ENCODE data around the gene TBC1D1.
"Not testable (repeated sequence)": the region's sequence is repeated elsewhere in the genome, so short reads cannot be mapped to it uniquely, and the experiment has no call there.

The TBC1D1 gene

DNA sequence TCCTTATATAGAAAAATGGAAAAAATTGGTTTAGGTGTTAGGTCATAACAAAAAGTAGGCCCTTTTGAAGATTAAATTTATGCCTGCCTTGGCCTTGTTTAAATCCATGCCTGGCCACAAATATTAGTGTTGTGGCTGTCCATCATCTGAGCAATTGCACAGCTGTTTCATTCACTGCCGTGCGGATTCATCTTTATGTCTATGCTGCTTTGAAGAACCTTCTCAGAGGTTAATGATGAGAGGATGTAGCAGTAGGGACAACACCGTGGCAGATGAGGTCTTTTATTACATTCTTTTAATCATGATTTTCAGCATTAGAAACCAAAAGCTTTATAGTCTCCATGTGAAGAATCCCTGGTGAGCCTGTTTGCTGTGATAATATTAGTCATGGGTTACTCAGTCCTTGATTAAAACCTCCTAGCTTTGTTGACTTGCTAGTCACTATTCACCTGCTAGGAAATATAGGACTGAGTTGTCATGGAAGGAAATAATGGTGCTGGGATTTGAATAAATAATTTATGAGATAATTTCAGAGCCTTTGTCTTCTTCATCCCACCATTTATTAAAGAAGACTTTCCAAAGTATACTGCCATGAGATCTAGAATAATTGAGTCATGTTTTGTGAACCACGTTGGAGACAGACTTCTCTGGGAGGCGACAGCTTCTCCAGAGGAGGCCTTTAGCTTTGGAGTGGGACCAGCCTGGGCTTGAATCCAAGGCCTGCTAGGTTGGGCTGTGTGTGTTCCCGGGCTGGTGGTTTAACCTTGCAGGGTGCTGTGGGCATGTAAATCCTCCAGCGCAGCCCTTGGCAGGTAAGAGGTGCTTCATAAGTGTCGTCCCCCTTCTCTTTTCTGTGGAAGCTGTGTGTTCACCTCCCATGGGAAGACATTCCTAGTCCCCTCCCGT is 122.8 kb downstream of the TBC1D1 start:
- Mint-ChIP-seq H3K27me3 (no peaks in the 10 kb centered on the region), H3K36me3 (ENCODE audit: low read depth) (peaks cover 22% of the 10 kb centered on the region), H3K4me1 (ENCODE audit: low read depth) (peaks cover 17% of the 10 kb centered on the region), H3K27ac (no peak overlapping the region), H3K4me3 (no peak overlapping the region), H3K9me3 (no peaks in the 10 kb centered on the region)

DNA sequence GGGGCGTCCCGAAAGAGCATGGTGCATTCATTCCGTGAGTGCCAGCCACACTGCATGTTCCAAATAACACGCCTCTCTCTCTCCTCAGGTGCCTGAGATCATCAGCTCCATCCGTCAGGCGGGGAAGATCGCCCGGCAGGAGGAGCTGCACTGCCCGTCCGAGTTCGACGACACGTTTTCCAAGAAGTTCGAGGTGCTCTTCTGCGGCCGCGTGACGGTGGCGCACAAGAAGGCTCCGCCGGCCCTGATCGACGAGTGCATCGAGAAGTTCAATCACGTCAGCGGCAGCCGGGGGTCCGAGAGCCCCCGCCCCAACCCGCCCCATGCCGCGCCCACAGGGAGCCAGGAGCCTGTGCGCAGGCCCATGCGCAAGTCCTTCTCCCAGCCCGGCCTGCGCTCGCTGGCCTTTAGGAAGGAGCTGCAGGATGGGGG is 123.6 kb downstream of the TBC1D1 start:
- no peak overlapping the region for H3K4me3 Mint-ChIP-seq
- no peaks in the 10 kb centered on the region for H3K27me3 Mint-ChIP-seq
- peaks cover 22% of the 10 kb centered on the region for H3K36me3 Mint-ChIP-seq (ENCODE audit: low read depth)
- peaks cover 17% of the 10 kb centered on the region for H3K4me1 Mint-ChIP-seq (ENCODE audit: low read depth)
- H3K27ac Mint-ChIP-seq, result no peak overlapping the region
- H3K9me3 Mint-ChIP-seq, result no peaks in the 10 kb centered on the region

DNA sequence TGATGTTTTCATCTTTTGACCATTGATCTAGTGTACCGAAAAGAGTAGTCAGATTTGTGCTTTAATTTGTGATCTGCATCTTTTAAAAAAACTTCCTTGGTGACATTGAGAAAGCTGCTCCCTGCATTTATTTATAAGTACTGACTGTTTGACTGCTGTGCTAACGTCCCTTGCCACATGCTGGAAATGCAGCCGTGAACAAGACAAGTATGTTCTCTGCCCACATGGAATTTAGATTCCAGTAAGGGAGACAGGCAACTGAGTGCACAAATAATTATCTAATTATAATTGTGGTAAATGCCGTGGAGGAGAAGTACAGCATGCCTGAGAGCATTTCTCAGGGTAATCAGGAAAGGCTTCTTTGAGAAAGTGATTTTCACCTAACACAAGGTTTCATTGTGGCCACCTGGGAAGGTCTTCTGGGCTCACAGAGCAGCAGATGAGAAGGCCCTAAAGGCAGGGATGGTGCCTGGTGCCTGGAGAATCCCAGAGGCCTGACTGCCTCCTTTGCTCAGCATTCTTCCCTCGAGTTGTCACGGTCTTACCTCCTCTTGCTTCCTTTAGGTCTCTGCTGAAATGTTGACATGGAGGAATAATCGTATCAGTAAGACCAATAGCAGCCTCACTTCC is 125.1 kb downstream of the TBC1D1 start:
- H3K4me3 Mint-ChIP-seq, result no peak overlapping the region
- H3K27me3 Mint-ChIP-seq, result no peaks in the 10 kb centered on the region
- no peak overlapping the region for H3K27ac Mint-ChIP-seq
- peaks cover 10% of the 10 kb centered on the region for H3K4me1 Mint-ChIP-seq (ENCODE audit: low read depth)
- H3K9me3 Mint-ChIP-seq, result peaks cover 3% of the 10 kb centered on the region
- peaks cover 33% of the 10 kb centered on the region for H3K36me3 Mint-ChIP-seq (ENCODE audit: low read depth)

DNA sequence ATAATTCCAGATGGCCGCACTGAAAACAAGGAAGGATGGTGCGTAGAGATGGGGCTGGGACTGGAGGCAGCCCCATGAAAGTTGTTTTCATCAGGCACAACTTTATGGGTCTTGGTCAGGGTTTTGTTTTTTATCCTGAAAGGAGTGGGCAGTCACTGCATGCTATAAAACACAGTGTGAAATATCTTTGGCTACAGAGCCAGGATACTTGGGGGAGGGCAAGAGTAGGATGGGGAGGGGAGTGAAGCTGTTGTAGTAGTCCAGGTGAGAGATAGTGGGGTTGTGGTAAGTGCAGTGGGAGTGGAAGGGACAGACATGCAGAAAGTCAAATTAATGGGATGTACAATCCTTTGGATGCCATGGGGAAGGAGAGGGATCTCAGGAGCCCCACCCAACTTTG is 125.8 kb downstream of the TBC1D1 start:
- peaks cover 6% of the 10 kb centered on the region for H3K4me1 Mint-ChIP-seq (ENCODE audit: low read depth)
- no peaks in the 10 kb centered on the region for H3K27me3 Mint-ChIP-seq
- no peak overlapping the region for H3K27ac Mint-ChIP-seq
- H3K9me3 Mint-ChIP-seq, result peaks cover 3% of the 10 kb centered on the region
- H3K4me3 Mint-ChIP-seq, result no peak overlapping the region
- peaks cover 39% of the 10 kb centered on the region for H3K36me3 Mint-ChIP-seq (ENCODE audit: low read depth)

DNA sequence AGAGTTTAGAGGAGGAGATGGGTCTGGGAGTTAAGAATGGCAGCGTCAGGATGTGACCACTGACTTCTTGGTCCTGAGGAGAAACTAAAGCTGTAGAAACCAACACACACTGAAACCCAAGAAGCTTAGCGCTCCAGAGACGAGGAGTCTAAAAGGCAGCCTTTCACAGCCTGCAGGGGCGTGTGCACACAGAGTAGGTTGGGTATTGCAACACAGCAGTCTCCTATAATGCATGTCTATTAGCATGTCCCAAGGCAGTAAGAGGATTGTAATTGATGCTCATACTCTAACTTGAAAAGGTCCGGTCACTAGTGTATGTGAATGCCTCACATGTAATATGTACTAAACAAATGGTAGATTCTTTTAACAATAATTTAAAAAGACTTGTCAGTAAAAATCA is 126.7 kb downstream of the TBC1D1 start:
- H3K36me3 Mint-ChIP-seq (ENCODE audit: low read depth), result peaks cover 47% of the 10 kb centered on the region
- H3K4me1 Mint-ChIP-seq (ENCODE audit: low read depth), result no peaks in the 10 kb centered on the region
- H3K27ac Mint-ChIP-seq, result no peak overlapping the region
- H3K4me3 Mint-ChIP-seq, result no peak overlapping the region
- H3K9me3 Mint-ChIP-seq, result peaks cover 3% of the 10 kb centered on the region
- H3K27me3 Mint-ChIP-seq, result no peaks in the 10 kb centered on the region

DNA sequence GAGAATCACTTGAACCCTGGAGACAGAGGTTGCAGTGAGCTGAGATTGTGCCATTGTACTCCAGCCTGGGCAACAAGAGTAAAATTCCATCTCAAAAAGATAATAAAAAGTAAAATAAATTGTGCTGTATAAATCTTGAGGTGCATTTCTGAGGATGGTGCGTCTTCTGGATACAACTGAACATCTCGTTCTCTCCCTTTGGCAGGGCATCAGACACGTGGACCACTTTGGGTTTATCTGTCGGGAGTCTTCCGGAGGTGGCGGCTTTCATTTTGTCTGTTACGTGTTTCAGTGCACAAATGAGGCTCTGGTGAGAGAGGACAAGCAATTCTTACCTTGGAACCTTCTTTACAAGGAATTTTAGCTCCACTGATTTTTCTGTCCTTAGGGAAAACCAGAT is 129.5 kb downstream of the TBC1D1 start:
- Mint-ChIP-seq H3K9me3 (peaks cover 3% of the 10 kb centered on the region), H3K27me3 (no peaks in the 10 kb centered on the region), H3K4me1 (ENCODE audit: low read depth) (peaks cover 4% of the 10 kb centered on the region), H3K36me3 (ENCODE audit: low read depth) (peaks cover 51% of the 10 kb centered on the region), H3K27ac (no peak overlapping the region), H3K4me3 (no peak overlapping the region)

DNA sequence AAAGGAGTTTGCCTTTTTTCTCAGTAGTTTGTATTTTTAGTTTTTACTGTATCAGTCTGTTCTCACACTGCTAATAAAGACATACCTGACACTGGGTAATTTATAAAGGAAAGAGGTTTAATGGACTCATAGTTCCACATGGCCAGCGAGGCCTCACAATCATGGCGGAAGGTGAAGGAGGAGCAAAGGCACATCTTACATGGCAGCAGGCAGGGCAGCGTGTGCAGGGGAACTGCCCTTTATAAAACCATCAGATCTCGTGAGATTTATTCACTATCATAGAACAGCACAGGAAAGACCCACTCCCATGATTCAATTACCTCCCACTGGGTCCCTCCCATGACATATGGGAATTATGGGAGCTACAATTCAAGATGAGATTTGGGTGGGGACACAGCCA is 130.1 kb downstream of the TBC1D1 start:
- H3K4me1 Mint-ChIP-seq (ENCODE audit: low read depth); H3K27ac Mint-ChIP-seq; H3K9me3 Mint-ChIP-seq; H3K27me3 Mint-ChIP-seq; H3K4me3 Mint-ChIP-seq: not testable (repeated sequence)
- H3K36me3 Mint-ChIP-seq (ENCODE audit: low read depth), result peaks cover 47% of the 10 kb centered on the region

DNA sequence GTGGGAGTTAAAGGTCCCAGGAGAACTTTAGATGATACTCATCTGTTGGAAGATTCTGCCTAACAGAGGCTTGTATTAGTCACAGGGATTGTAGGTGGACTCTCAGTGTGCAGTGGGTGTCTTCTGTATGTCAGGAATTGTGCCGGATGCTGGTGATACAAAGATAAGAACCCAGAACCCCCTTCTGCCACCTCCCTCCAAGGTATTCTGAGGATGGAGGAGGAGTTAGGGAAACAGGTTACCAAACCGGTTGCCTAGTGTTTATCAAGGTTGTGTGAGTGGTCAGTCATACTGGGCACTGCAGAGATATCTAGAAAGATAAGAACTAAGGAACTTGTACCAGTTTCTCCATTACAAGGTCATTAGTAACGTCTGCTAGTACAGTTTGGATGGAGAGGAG is 130.9 kb downstream of the TBC1D1 start:
- Mint-ChIP-seq H3K27me3 (no peaks in the 10 kb centered on the region), H3K36me3 (ENCODE audit: low read depth) (peaks cover 47% of the 10 kb centered on the region), H3K4me3 (no peak overlapping the region), H3K4me1 (ENCODE audit: low read depth) (peaks cover 4% of the 10 kb centered on the region), H3K9me3 (peaks cover 3% of the 10 kb centered on the region), H3K27ac (no peak overlapping the region)

DNA sequence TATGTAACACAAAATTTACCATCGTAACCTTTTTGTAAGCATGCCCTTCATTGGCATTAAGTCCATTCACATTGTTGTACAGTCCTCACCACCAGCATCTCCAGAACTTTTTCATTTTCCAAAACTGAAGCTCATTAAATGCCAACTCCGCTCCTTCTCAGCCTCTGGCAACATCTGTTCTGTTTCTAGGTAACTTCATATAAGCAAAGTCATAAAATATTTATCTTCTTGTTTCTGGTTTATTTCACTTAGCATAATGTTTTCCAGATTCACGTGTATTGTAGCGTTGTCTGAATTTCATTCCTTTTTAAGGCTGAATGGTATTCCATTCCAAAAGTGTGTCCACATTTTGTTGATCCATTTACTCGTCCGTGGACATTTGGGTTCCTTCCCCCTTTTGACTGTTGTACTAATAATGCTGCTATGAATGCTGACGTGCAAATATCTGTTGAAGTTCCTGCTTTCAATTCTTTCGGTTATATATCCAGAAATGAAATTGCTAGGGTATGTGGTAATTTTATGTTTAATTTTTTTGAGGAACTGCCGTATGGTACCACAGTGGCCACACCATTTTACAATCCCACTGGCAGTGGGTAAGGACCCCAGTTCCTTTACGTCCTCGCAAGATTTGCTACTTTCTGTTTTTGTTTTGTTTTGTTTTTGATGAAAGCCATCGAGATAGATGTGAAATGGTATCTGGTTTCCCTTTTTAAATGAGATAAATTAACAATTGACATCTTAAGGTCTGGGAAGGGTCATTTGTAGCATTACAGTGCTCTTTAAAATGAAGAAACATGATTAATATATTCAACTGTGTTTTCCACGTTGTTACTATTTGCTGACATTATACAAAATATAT is 132.7 kb downstream of the TBC1D1 start:
- H3K4me1 Mint-ChIP-seq (ENCODE audit: low read depth), result peaks cover 4% of the 10 kb centered on the region
- peaks cover 3% of the 10 kb centered on the region for H3K9me3 Mint-ChIP-seq
- no peaks in the 10 kb centered on the region for H3K27me3 Mint-ChIP-seq
- peak overlapping the region; percentile 1 for H3K4me3 Mint-ChIP-seq
- H3K27ac Mint-ChIP-seq, result no peak overlapping the region
- peaks cover 52% of the 10 kb centered on the region for H3K36me3 Mint-ChIP-seq (ENCODE audit: low read depth)

DNA sequence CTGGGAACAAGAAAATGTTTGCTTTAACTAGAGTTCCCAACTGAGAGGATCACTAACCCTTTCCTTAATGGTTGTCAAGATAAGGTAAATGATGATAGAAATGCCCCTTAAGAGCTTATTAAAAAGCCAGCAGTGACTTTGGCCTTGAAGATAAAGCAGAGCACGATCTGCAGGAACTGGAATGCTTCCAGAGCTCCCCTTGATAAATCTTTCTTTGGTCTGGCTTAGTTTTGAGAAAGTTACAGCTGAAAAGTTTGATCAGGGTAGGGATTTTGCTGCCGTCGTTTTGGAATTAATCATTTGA is 133.3 kb downstream of the TBC1D1 start:
- H3K36me3 Mint-ChIP-seq (ENCODE audit: low read depth), result peaks cover 58% of the 10 kb centered on the region
- H3K27me3 Mint-ChIP-seq, result no peaks in the 10 kb centered on the region
- H3K4me1 Mint-ChIP-seq (ENCODE audit: low read depth), result peaks cover 4% of the 10 kb centered on the region
- peak overlapping the region; percentile 2 for H3K27ac Mint-ChIP-seq
- H3K9me3 Mint-ChIP-seq, result peaks cover 3% of the 10 kb centered on the region
- H3K4me3 Mint-ChIP-seq, result no peak overlapping the region

DNA sequence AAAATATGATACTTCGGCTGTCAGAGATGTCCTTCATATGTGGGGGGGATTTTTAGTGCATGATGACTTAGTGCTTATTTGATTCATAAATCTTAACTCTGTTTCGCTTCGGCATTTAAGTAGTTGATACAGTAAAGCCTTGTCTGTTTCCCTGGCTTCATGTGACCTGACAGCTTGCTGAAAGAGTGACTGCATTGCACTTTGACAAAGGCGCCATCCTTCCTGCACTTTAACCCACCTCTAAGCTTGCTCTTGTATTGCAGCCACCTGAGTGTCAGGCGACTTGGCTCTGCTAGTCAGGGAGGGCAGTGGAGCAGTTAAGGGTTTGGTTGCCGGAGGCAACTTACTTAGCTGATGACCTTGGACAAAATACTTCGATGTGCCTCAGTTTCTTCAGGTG is 134.8 kb downstream of the TBC1D1 start:
- peaks cover 3% of the 10 kb centered on the region for H3K9me3 Mint-ChIP-seq
- H3K27me3 Mint-ChIP-seq, result no peaks in the 10 kb centered on the region
- H3K4me1 Mint-ChIP-seq (ENCODE audit: low read depth), result peaks cover 4% of the 10 kb centered on the region
- H3K36me3 Mint-ChIP-seq (ENCODE audit: low read depth), result peaks cover 64% of the 10 kb centered on the region
- no peak overlapping the region for H3K4me3 Mint-ChIP-seq
- H3K27ac Mint-ChIP-seq, result no peak overlapping the region

DNA sequence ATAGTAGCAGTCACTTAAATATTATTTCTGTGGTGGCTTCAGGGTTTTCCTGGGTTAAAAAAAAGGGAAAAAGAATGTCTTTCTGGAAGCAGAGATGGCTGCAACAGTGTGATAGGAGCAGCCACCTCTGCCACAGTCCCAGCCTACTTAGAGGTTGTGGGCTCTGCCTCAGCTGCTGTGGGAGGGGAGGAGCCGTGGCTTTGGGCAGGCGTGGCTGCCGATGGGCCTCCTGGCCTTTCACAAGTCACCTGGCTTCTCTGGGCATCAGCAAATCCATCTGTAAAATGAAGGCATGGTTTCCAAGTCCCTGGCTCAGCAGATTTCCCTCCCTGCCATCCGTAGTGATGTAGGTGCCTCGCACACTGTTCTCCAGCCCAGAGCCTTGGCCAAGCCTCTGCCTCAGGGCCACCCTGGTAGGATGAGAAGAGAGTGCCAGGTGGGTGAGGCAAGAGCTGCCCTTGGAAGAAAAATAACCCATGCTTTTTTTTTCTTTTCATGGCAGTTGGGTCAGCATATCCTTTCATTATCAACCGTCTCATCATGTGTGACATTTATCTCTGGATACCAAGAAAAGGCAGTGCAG is 135.4 kb downstream of the TBC1D1 start:
- Mint-ChIP-seq H3K27ac (no peak overlapping the region), H3K4me3 (no peak overlapping the region), H3K9me3 (no peaks in the 10 kb centered on the region), H3K4me1 (ENCODE audit: low read depth) (peaks cover 4% of the 10 kb centered on the region), H3K27me3 (no peaks in the 10 kb centered on the region), H3K36me3 (ENCODE audit: low read depth) (peaks cover 58% of the 10 kb centered on the region)

DNA sequence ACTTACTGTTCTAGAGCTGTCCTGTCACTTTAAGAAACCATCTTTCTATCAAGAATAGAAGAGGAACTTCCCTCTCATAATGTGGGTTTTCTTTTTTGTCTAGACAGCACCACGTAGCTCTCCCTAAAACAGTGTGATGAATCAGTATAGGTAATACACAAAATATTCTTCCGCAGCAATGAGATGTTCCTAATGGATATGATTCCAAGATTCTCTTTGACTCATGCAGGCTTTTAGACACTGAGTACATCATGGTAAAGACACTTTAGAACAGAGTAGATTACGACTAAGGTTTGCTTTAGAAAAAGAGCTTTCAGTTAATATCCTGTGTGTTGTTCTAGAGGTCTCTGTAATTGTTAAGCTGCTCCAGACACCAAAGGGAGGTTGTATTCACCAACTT is 139.1 kb downstream of the TBC1D1 start:
- Mint-ChIP-seq H3K27me3 (no peaks in the 10 kb centered on the region), H3K4me3 (no peak overlapping the region), H3K27ac (no peak overlapping the region), H3K4me1 (ENCODE audit: low read depth) (no peaks in the 10 kb centered on the region), H3K36me3 (ENCODE audit: low read depth) (peaks cover 48% of the 10 kb centered on the region), H3K9me3 (no peaks in the 10 kb centered on the region)

DNA sequence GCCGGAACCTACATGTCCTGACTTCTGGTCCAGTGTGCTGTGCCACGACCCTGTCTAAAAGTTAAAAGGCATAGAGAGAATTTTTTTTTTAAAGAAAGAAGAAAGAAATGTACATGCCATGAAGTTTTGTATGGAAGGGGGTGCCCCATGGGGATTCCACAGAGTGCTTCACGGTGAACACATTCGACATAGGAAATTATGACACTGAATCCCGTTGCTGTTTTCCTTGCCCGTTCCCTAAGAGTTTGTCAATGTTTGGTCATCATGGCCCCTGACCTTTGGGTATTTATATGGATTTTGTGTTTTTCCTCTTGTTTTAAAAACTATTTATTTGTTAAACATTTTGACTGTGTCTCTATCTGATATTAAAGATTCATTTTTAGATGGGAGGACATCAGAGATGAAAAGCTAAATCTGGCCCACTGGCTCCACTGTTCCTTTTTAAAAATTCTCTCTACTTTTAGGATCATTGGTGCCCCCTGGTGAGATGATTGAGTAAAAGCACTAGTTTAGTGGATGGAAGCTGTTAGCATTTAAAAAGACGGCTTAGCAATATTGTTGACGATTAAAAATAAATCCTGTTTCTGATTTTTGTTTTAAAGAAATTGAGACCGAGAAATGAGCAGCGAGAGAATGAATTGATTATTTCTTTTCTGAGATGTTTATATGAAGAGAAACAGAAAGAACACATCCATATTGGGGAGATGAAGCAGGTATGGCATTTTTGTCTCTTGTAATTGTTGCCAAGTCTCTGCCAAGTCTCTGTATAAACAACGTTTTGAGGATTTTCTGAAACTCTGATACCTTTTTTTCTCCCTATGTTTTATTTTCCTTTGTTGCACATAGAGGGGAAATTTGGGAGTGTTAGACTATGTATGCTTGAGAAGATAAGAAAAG is 144.3 kb downstream of the TBC1D1 start:
- H3K4me3 Mint-ChIP-seq, result no peak overlapping the region
- H3K4me1 Mint-ChIP-seq (ENCODE audit: low read depth), result no peaks in the 10 kb centered on the region
- H3K27me3 Mint-ChIP-seq, result no peaks in the 10 kb centered on the region
- no peak overlapping the region for H3K27ac Mint-ChIP-seq
- peaks cover 37% of the 10 kb centered on the region for H3K36me3 Mint-ChIP-seq (ENCODE audit: low read depth)
- no peaks in the 10 kb centered on the region for H3K9me3 Mint-ChIP-seq
